Measurements from ENCODE around the gene ADAMTSL1.

Gene ADAMTSL1, protein sequence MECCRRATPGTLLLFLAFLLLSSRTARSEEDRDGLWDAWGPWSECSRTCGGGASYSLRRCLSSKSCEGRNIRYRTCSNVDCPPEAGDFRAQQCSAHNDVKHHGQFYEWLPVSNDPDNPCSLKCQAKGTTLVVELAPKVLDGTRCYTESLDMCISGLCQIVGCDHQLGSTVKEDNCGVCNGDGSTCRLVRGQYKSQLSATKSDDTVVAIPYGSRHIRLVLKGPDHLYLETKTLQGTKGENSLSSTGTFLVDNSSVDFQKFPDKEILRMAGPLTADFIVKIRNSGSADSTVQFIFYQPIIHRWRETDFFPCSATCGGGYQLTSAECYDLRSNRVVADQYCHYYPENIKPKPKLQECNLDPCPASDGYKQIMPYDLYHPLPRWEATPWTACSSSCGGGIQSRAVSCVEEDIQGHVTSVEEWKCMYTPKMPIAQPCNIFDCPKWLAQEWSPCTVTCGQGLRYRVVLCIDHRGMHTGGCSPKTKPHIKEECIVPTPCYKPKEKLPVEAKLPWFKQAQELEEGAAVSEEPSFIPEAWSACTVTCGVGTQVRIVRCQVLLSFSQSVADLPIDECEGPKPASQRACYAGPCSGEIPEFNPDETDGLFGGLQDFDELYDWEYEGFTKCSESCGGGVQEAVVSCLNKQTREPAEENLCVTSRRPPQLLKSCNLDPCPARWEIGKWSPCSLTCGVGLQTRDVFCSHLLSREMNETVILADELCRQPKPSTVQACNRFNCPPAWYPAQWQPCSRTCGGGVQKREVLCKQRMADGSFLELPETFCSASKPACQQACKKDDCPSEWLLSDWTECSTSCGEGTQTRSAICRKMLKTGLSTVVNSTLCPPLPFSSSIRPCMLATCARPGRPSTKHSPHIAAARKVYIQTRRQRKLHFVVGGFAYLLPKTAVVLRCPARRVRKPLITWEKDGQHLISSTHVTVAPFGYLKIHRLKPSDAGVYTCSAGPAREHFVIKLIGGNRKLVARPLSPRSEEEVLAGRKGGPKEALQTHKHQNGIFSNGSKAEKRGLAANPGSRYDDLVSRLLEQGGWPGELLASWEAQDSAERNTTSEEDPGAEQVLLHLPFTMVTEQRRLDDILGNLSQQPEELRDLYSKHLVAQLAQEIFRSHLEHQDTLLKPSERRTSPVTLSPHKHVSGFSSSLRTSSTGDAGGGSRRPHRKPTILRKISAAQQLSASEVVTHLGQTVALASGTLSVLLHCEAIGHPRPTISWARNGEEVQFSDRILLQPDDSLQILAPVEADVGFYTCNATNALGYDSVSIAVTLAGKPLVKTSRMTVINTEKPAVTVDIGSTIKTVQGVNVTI (N-terminal part only)

DNA sequence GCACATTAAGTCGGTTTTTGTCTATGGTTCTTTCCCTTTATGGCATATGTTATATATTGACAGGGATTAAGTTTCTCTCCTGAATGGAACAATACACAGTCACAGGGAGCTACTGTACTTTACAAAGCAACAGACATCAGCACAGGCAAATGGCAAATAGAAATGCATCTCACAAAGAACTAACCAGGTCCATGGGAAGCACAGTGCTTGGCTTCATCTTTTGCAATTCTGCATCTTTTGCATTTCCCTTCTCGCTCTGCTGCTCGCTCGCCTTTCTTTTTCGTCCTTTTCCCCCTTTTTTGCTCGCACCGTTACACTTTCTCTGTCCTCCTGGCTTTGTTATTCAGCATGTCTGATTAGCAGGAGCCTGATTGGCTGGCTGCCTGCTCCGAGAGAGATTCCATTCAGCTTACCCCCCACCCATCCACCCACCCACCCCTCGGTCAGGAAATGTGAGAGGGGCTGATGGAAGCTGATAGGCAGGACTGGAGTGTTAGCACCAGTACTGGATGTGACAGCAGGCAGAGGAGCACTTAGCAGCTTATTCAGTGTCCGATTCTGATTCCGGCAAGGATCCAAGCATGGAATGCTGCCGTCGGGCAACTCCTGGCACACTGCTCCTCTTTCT lies at the start of gene ADAMTSL1:
TSS of gene ADAMTSL1 (plus strand) at position 502 of the 628 bp plus-strand sequence. CDS start at position 582, 80 bp downstream.
- Histone ChIP-seq H3K9me3 (ENCODE audit: control insufficient read depth in 1 of 2, low read length in 2 of 2) (peaks cover 0 to 3% of the 10 kb centered on the region in 2 donors), H3K36me3 (ENCODE audit: control insufficient read depth in 1 of 2, insufficient read depth in 2 of 2, low read length in 2 of 2) (no peaks in the 10 kb centered on the region), H3K27ac (ENCODE audit: low read depth, low read length) (no peak within 1 kb of the TSS), H3K27me3 (ENCODE audit: control insufficient read depth in 1 of 2, insufficient read depth in 2 of 2, low read length in 2 of 2) (peaks cover 3 to 9% of the 10 kb centered on the region in 2 donors), H3K9ac (ENCODE audit: low read depth in 1 of 2, low read length in 2 of 2) (no peak within 1 kb of the TSS), H3K4me3 (ENCODE audit: low read depth in 1 of 2, low read length in 2 of 2) (peak within 1 kb of the TSS; percentile 51 to 53), H3K4me1 (ENCODE audit: control insufficient read depth in 1 of 2, insufficient read depth in 2 of 2, low read length in 2 of 2) (peaks cover 0 to 13% of the 10 kb centered on the region in 2 donors)

DNA sequence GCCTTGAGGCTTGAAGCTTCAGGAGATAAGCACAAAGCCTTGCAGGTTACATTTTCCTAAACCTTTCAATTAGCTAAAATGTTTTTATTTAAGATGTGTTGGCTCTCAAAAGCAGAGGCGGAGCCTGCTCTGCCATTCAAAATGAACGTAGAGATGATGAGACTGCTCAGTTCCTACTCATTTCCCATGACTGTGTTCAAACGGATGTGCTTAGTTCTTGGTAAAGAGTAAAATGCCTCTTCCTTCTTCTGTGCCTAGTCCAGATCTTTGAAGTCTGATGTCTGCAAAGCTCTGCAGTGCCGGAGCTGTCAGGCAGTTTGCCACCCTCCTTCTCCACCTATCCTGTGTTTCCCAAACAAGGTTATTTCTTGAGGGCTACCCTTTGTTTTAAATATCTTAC lies 46.3 kb upstream of the ADAMTSL1 start:
- Histone ChIP-seq H3K9ac (ENCODE audit: low read depth in 1 of 2, low read length in 2 of 2) (no peak overlapping the region), H3K27me3 (ENCODE audit: control insufficient read depth in 1 of 2, insufficient read depth in 2 of 2, low read length in 2 of 2) (no peaks in the 10 kb centered on the region), H3K9me3 (ENCODE audit: control insufficient read depth in 1 of 2, low read length in 2 of 2) (no peaks in the 10 kb centered on the region), H3K4me1 (ENCODE audit: control insufficient read depth in 1 of 2, insufficient read depth in 2 of 2, low read length in 2 of 2) (no peaks in the 10 kb centered on the region), H3K4me3 (ENCODE audit: low read depth in 1 of 2, low read length in 2 of 2) (no peak overlapping the region), H3K27ac (ENCODE audit: low read depth, low read length) (no peak overlapping the region), H3K36me3 (ENCODE audit: control insufficient read depth in 1 of 2, insufficient read depth in 2 of 2, low read length in 2 of 2) (no peaks in the 10 kb centered on the region)

DNA sequence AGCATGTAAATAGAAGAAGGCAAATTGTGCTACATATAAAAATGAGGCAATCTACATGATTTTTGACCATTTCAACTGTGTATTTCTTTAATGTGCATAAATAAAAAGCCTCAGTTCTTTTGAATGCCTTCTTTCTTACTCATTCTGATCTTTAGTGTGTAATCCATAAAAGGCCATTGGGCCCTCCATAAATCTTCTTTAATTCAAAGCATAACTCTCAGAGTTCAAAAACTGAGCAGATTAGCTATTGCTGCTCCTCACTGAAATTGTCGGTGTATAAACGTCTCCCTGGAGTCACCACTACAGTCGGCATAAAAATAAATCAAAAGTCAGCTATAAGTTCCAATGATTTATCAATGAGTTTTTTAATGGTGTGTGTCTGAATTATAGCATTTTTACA lies 45.3 kb upstream of the ADAMTSL1 start:
- Histone ChIP-seq H3K4me1 (ENCODE audit: control insufficient read depth in 1 of 2, insufficient read depth in 2 of 2, low read length in 2 of 2) (no peaks in the 10 kb centered on the region), H3K36me3 (ENCODE audit: control insufficient read depth in 1 of 2, insufficient read depth in 2 of 2, low read length in 2 of 2) (no peaks in the 10 kb centered on the region), H3K27ac (ENCODE audit: low read depth, low read length) (no peak overlapping the region), H3K27me3 (ENCODE audit: control insufficient read depth in 1 of 2, insufficient read depth in 2 of 2, low read length in 2 of 2) (no peaks in the 10 kb centered on the region), H3K9me3 (ENCODE audit: control insufficient read depth in 1 of 2, low read length in 2 of 2) (no peaks in the 10 kb centered on the region), H3K9ac (ENCODE audit: low read depth in 1 of 2, low read length in 2 of 2) (no peak overlapping the region), H3K4me3 (ENCODE audit: low read depth in 1 of 2, low read length in 2 of 2) (no peak overlapping the region)

DNA sequence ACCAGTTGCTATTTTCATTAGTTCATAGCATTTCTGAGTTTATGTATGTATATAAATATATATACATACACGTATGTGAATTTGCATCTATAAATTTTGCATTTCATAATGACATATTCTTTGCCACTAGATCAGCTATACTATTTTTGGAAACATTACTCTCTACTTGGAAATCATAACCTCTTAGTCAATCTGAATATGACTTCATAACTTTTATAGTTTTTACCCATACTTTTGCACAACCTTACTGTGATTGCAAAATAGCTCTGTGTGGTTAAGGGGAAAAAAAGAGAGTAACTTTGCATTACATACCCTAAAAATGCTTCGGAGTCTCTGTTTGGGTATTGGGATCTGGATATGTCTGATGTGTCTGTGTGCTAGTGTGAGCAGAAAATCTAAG lies 44.9 kb upstream of the ADAMTSL1 start:
- Histone ChIP-seq H3K4me1 (ENCODE audit: control insufficient read depth in 1 of 2, insufficient read depth in 2 of 2, low read length in 2 of 2) (no peaks in the 10 kb centered on the region), H3K9me3 (ENCODE audit: control insufficient read depth in 1 of 2, low read length in 2 of 2) (no peaks in the 10 kb centered on the region), H3K4me3 (ENCODE audit: low read depth in 1 of 2, low read length in 2 of 2) (no peak overlapping the region), H3K27me3 (ENCODE audit: control insufficient read depth in 1 of 2, insufficient read depth in 2 of 2, low read length in 2 of 2) (no peaks in the 10 kb centered on the region), H3K27ac (ENCODE audit: low read depth, low read length) (no peak overlapping the region), H3K36me3 (ENCODE audit: control insufficient read depth in 1 of 2, insufficient read depth in 2 of 2, low read length in 2 of 2) (no peaks in the 10 kb centered on the region), H3K9ac (ENCODE audit: low read depth in 1 of 2, low read length in 2 of 2) (no peak overlapping the region)

DNA sequence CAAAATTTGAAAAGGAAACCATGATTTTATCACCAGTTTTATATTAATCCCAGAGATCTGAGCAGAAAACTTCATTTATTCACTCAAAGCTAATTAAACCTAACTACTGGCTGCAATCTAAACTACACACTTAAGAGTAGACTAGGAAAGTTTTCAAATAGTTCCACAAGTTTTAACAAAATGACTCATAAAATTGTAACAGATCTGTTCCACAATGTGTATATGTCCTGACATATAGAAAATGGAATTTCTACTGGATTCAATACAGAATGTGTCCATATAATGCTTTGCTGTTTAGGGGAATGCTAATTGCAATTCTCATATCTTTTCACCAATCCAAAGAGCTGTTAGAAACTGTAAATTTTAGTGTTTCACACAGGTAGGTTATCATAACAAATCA lies 40.3 kb upstream of the ADAMTSL1 start:
- Histone ChIP-seq H3K4me3 (ENCODE audit: low read depth in 1 of 2, low read length in 2 of 2) (no peak overlapping the region), H3K27ac (ENCODE audit: low read depth, low read length) (no peak overlapping the region), H3K36me3 (ENCODE audit: control insufficient read depth in 1 of 2, insufficient read depth in 2 of 2, low read length in 2 of 2) (no peaks in the 10 kb centered on the region), H3K4me1 (ENCODE audit: control insufficient read depth in 1 of 2, insufficient read depth in 2 of 2, low read length in 2 of 2) (peaks cover 0 to 11% of the 10 kb centered on the region in 2 donors), H3K9ac (ENCODE audit: low read depth in 1 of 2, low read length in 2 of 2) (no peak overlapping the region), H3K9me3 (ENCODE audit: control insufficient read depth in 1 of 2, low read length in 2 of 2) (no peaks in the 10 kb centered on the region), H3K27me3 (ENCODE audit: control insufficient read depth in 1 of 2, insufficient read depth in 2 of 2, low read length in 2 of 2) (peaks cover 0 to 4% of the 10 kb centered on the region in 2 donors)

DNA sequence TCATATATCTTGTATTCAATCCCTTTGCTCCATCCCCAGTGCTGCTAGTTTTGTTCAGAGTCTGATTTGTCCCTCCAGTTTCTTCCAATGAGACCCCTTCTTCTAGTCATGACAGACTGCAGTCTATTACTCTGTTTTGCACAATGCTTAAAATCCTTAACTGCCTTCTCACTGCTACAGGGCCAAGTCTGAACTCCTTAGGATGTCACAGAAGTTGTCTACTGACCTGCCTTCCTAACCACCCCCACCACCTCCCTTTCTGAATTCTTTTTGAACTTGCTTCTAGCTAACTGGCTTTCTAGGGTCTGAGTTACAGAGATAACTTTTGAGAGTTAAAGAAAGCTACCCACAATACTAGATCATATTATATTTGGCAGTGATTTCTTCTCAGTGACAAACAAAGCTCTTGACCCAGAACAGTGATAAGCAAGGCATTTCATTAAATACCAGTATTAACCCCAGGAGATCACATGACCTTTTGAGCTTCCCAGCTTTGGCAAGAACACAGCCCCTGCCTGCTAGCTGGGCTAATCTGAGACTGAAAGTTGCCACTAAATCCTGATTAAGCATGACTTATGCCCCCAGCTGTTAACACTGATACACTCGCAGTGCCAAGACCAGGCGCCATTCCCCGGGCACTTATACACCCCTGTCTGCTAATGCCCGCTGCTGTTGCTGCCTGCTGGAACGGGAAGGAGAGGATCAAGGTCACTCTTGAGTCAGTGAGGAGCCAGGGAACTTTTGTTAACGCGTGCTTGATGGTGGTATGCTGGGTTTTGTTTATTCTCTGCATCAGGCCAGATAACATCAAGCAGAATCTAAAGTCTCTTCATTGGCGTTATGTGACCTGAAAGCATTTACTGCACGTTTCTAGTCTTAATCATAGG lies 36.4 kb upstream of the ADAMTSL1 start:
- Histone ChIP-seq H3K27ac (ENCODE audit: low read depth, low read length) (no peak overlapping the region), H3K4me3 (ENCODE audit: low read depth in 1 of 2, low read length in 2 of 2) (peak overlapping the region; percentile 54 to 70), H3K9ac (ENCODE audit: low read depth in 1 of 2, low read length in 2 of 2) (no peak overlapping the region), H3K9me3 (ENCODE audit: control insufficient read depth in 1 of 2, low read length in 2 of 2) (no peaks in the 10 kb centered on the region), H3K4me1 (ENCODE audit: control insufficient read depth in 1 of 2, insufficient read depth in 2 of 2, low read length in 2 of 2) (peaks cover 0 to 12% of the 10 kb centered on the region in 2 donors), H3K27me3 (ENCODE audit: control insufficient read depth in 1 of 2, insufficient read depth in 2 of 2, low read length in 2 of 2) (peaks cover 0 to 9% of the 10 kb centered on the region in 2 donors), H3K36me3 (ENCODE audit: control insufficient read depth in 1 of 2, insufficient read depth in 2 of 2, low read length in 2 of 2) (no peaks in the 10 kb centered on the region)

DNA sequence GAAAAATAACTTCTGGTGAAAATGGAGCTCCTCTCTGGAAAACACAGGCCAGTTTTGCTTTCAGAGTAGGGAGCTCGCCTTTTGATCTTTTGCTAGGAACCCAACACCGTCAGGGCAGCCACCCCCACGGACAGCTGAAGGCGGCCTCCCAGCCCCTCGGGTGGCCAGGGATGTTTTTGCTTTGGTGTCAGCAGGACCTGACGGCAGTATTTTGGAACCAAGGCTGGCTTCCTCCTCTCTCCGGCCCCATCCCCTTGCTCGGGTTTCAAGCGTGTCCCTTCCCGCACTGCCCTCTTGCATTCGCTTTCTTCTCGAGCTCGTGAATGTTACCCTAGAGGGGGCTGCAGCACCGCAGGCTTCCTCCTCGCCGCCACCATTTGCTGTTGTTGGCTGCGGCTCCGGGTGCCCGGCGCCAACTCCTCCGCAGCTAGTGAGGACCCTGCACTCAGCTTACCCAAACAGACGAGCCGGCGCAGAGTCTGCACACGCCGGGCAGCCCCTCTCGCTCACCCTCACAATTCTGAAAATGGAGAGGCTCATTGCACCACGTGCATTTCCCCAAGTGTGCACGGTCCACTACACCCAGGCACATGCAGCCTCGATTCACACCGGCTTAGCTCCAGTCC lies 35.5 kb upstream of the ADAMTSL1 start:
- no peak overlapping the region for H3K27ac ChIP-seq (ENCODE audit: low read depth, low read length)
- peaks cover 0 to 12% of the 10 kb centered on the region in 2 donors for H3K4me1 ChIP-seq (ENCODE audit: control insufficient read depth in 1 of 2, insufficient read depth in 2 of 2, low read length in 2 of 2)
- H3K36me3 ChIP-seq (ENCODE audit: control insufficient read depth in 1 of 2, insufficient read depth in 2 of 2, low read length in 2 of 2), result no peaks in the 10 kb centered on the region
- no peaks in the 10 kb centered on the region for H3K9me3 ChIP-seq (ENCODE audit: control insufficient read depth in 1 of 2, low read length in 2 of 2)
- peak overlapping the region; percentile 54 to 70 for H3K4me3 ChIP-seq (ENCODE audit: low read depth in 1 of 2, low read length in 2 of 2)
- H3K9ac ChIP-seq (ENCODE audit: low read depth in 1 of 2, low read length in 2 of 2), result peak overlapping the region in 1 of 2 donors; percentile 20
- H3K27me3 ChIP-seq (ENCODE audit: control insufficient read depth in 1 of 2, insufficient read depth in 2 of 2, low read length in 2 of 2), result peaks cover 0 to 9% of the 10 kb centered on the region in 2 donors

DNA sequence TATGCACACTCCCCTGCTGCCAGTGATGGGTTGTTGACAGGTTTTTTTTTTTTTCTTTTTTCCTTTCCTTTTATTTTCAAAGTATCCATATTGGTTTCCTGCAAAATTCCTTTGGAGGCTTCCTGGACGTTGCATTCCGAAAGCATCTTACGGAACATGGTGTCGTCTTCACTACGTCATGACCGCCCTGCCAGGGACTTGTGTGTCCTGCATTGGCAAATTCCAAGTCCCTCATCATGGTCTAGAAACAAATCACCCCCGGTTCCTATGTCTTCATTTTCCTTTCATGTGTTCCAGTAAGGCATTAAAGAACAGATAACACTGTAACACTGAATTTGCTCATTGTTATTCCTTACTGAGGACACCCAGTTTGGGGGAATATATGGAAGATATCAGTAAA lies 35.0 kb upstream of the ADAMTSL1 start:
- H3K36me3 ChIP-seq (ENCODE audit: control insufficient read depth in 1 of 2, insufficient read depth in 2 of 2, low read length in 2 of 2), result no peaks in the 10 kb centered on the region
- peaks cover 0 to 9% of the 10 kb centered on the region in 2 donors for H3K27me3 ChIP-seq (ENCODE audit: control insufficient read depth in 1 of 2, insufficient read depth in 2 of 2, low read length in 2 of 2)
- peak overlapping the region; percentile 54 to 70 for H3K4me3 ChIP-seq (ENCODE audit: low read depth in 1 of 2, low read length in 2 of 2)
- no peaks in the 10 kb centered on the region for H3K9me3 ChIP-seq (ENCODE audit: control insufficient read depth in 1 of 2, low read length in 2 of 2)
- H3K9ac ChIP-seq (ENCODE audit: low read depth in 1 of 2, low read length in 2 of 2), result no peak overlapping the region
- no peak overlapping the region for H3K27ac ChIP-seq (ENCODE audit: low read depth, low read length)
- peaks cover 0 to 12% of the 10 kb centered on the region in 2 donors for H3K4me1 ChIP-seq (ENCODE audit: control insufficient read depth in 1 of 2, insufficient read depth in 2 of 2, low read length in 2 of 2)

Data from duodenal mucosa (tissue), 2 donors.